SU-DHL-6 (cell line): ENCODE measurements around the gene ADARB2.
"Not testable (repeated sequence)": the region's sequence is repeated elsewhere in the genome, so short reads cannot be mapped to it uniquely, and the experiment has no call there.

Experiments
- H2AFZ ChIP-seq: fragments of 200-600 bp; sonication (generic); 2 replicates; pipeline ENCODE4 v1.6.1; 2014; ENCODE audit warnings: low read depth, mild to moderate bottlenecking, moderate library complexity, mixed read lengths, antibody characterized with exemption, low read length; ENCODE audit not compliant: severe bottlenecking
- H3F3A ChIP-seq: fragments of 200-600 bp; shearing (Covaris generic); 2 replicates; pipeline ENCODE4 v1.6.0; 2016; ENCODE audit warnings: antibody characterized with exemption, mild to moderate bottlenecking; ENCODE audit not compliant: insufficient read depth
- H3K27ac ChIP-seq: fragments of 200-600 bp; sonication (generic); 2 replicates; pipeline ENCODE4 v1.5.1; 2016; ENCODE audit warnings: low read depth, mild to moderate bottlenecking, low read length, moderate library complexity, mixed read lengths
- H3K27me3 ChIP-seq: fragments of 200-600 bp; sonication (generic), shearing (Covaris generic); 2 replicates; pipeline ENCODE4 v1.6.0; 2014; ENCODE audit warnings: mild to moderate bottlenecking, low read length
- H3K36me3 ChIP-seq: fragments of 200-600 bp; sonication (generic); 2 replicates; pipeline ENCODE4 v1.6.1; 2014; ENCODE audit warnings: mild to moderate bottlenecking, low read length, mixed read lengths
- H3K4me2 ChIP-seq: fragments of 300-600, 200-600 bp; shearing (Covaris generic), sonication (generic); 2 replicates; pipeline ENCODE4 v1.6.0; 2014; ENCODE audit warnings: low read length, low read depth, mild to moderate bottlenecking; ENCODE audit not compliant: poor library complexity, severe bottlenecking
- H3K4me3 ChIP-seq: fragments of 200-600 bp; sonication (generic); 2 replicates; pipeline ENCODE4 v1.5.1; 2014; ENCODE audit warnings: antibody characterized with exemption, low read length, mild to moderate bottlenecking, mixed read lengths; ENCODE audit not compliant: insufficient read depth, poor library complexity, severe bottlenecking
- H3K79me2 ChIP-seq: fragments of 200-600 bp; sonication (generic); 2 replicates; pipeline ENCODE4 v1.6.1; 2014; ENCODE audit warnings: mild to moderate bottlenecking, low read length, moderate library complexity; ENCODE audit not compliant: insufficient read depth
- H3K9ac ChIP-seq: fragments of 200-600 bp; sonication (generic); 2 replicates; pipeline ENCODE4 v1.7.0; 2014; ENCODE audit warnings: mild to moderate bottlenecking, low read length
- H3K9me2 ChIP-seq: fragments of 200-600 bp; sonication (generic); replicated peaks from 2 replicates; pipeline ENCODE4 v1.6.1; 2014; ENCODE audit warnings: low read length; ENCODE audit not compliant: insufficient read depth
- H3K9me3 ChIP-seq: fragments of 200-600 bp; sonication (generic); 2 replicates; pipeline ENCODE4 v1.6.1; 2014; ENCODE audit warnings: low read length, mixed read lengths; ENCODE audit not compliant: insufficient read depth
- H4K20me1 ChIP-seq: fragments of 200-600 bp; sonication (generic); 2 replicates; pipeline ENCODE4 v1.6.1; 2014; ENCODE audit warnings: low read depth, mild to moderate bottlenecking, antibody characterized with exemption, low read length, moderate library complexity, mixed read lengths
- EZH2phosphoT487 ChIP-seq: fragments of 200-600 bp; sonication (generic), shearing (Covaris generic); conservative IDR thresholded peaks from 2 replicates; pipeline ENCODE4 v1.6.1; 2018; ENCODE audit warnings: mild to moderate bottlenecking, antibody characterized with exemption, low read length, moderate library complexity, mixed read lengths
- TF ChIP-seq, protein P1 (sequence below): fragments of 200-600 bp; sonication (generic); IDR thresholded peaks from one replicate; pipeline ENCODE4 v1.5.1; 2017; ENCODE audit warnings: antibody characterized with exemption, mild to moderate bottlenecking, low read length, moderate library complexity; ENCODE audit not compliant: insufficient read depth, poor library complexity, severe bottlenecking

ADARB2 gene

DNA sequence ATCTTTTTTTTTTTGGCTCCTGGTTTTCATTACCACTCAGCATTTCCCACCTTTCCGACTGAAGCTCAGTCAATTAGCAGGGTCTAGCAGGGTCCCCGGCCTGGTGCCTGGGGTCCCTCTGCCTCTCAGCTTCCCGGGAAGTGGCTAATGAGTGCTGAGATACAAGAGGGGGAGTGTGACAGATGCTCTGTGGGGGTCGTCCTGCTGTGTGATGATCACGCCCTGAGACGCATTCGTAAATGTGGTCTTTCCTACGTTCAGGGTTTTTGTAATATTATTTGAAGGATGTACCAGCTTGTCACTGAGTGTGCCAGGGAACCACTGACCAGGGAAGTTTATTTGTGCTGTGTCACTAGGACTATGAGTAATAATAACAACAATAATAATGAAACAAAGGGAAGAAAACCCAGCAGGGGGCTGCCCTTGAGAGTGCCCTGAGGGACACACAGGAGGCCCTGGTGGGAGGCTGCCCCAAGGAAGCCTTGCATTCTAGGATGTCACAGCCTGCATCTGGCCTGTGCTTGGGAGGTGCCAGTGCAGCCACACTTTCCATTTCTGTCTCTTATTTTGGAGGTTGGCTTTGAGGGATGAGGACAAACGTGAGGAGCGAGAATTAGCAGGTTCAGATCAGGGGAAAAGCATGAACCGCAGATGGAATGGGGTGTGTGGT lies 337.8 kb downstream of the ADARB2 start:
- no peak overlapping the region for H2AFZ ChIP-seq
- H3K9ac ChIP-seq, result no peak overlapping the region
- no peak overlapping the region for H3K4me3 ChIP-seq
- no peaks in the 10 kb centered on the region for H3F3A ChIP-seq
- H3K4me2 ChIP-seq, result no peak overlapping the region
- no peaks in the 10 kb centered on the region for H4K20me1 ChIP-seq
- no peaks in the 10 kb centered on the region for H3K27me3 ChIP-seq
- TF ChIP-seq EZH2phosphoT487, result no peak
- TF ChIP-seq, protein P1, sequence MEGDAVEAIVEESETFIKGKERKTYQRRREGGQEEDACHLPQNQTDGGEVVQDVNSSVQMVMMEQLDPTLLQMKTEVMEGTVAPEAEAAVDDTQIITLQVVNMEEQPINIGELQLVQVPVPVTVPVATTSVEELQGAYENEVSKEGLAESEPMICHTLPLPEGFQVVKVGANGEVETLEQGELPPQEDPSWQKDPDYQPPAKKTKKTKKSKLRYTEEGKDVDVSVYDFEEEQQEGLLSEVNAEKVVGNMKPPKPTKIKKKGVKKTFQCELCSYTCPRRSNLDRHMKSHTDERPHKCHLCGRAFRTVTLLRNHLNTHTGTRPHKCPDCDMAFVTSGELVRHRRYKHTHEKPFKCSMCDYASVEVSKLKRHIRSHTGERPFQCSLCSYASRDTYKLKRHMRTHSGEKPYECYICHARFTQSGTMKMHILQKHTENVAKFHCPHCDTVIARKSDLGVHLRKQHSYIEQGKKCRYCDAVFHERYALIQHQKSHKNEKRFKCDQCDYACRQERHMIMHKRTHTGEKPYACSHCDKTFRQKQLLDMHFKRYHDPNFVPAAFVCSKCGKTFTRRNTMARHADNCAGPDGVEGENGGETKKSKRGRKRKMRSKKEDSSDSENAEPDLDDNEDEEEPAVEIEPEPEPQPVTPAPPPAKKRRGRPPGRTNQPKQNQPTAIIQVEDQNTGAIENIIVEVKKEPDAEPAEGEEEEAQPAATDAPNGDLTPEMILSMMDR, result no peak
- no peaks in the 10 kb centered on the region for H3K36me3 ChIP-seq
- H3K27ac ChIP-seq, result no peak overlapping the region
- H3K9me2 ChIP-seq, result no peaks in the 10 kb centered on the region
- no peaks in the 10 kb centered on the region for H3K9me3 ChIP-seq
- no peaks in the 10 kb centered on the region for H3K79me2 ChIP-seq

DNA sequence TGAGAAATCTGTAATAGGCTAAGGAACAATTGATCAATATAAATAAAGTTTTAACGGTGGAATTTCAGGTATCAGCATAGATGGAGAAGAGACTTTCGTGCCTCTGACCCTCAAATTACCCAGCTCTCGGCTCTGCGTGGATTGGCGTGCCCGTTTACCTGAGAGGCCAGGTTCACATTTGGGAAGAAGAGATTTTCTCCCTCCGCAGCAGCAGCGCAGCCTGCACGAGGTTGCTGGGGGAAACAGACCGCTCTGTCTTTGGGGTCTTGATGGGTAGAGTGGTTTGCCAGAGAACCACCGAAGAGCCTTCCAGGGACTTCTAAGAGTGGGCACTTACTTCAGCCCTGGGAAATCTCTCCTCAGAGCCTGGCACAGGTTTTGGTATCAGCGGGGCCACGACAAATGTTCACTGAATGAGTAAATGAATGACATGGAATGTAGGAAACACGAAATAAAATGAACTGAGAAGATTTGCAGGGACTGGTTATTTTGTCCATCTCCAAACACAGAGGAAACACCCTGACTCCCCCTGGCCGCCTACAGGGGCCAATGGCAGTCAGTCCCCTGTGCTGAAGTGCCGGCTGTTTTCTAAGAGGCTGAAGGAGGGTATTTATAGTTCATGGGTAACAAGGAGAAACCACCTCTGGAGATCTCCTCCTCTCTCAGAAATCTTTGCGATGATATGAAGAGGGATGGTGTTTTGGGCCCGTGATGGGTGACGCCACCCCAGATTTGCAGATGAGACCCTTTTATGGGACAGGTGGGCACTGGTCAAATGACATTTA lies 338.5 kb downstream of the ADARB2 start:
- TF ChIP-seq, protein P1, result no peak
- no peak for TF ChIP-seq EZH2phosphoT487
- H2AFZ ChIP-seq, result no peak overlapping the region
- no peak overlapping the region for H3K9ac ChIP-seq
- no peaks in the 10 kb centered on the region for H3K79me2 ChIP-seq
- H3K36me3 ChIP-seq, result no peaks in the 10 kb centered on the region
- H3K27me3 ChIP-seq, result no peaks in the 10 kb centered on the region
- H3K9me2 ChIP-seq, result no peaks in the 10 kb centered on the region
- no peak overlapping the region for H3K27ac ChIP-seq
- H3F3A ChIP-seq, result no peaks in the 10 kb centered on the region
- H3K9me3 ChIP-seq, result no peaks in the 10 kb centered on the region
- H4K20me1 ChIP-seq, result no peaks in the 10 kb centered on the region
- H3K4me2 ChIP-seq, result no peak overlapping the region
- H3K4me3 ChIP-seq, result no peak overlapping the region

DNA sequence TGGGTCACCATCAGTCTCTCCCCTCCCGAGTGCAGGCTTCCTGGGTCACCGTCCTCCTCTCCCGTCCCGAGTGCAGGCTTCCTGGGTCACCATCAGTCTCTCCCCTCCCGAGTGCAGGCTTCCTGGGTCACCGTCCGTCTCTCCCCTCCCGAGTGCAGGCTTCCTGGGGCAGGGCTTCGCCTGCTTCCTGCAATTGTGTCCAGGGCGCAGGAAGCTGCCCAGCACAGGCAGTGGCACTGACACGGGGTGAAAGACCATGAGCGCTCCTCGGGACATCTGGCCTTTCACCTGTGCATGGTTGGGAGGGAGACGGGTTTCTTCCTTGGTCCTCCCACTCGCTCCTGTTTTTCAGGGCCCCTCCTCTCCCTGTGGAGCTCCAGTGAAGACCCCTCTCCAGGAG lies 339.2 kb downstream of the ADARB2 start:
- H3K27me3 ChIP-seq, H3F3A ChIP-seq, H4K20me1 ChIP-seq, H3K9me3 ChIP-seq, H3K36me3 ChIP-seq, H3K9ac ChIP-seq, H3K79me2 ChIP-seq, H3K27ac ChIP-seq, H3K4me2 ChIP-seq, H3K9me2 ChIP-seq, H2AFZ ChIP-seq, H3K4me3 ChIP-seq: not testable (repeated sequence)

DNA sequence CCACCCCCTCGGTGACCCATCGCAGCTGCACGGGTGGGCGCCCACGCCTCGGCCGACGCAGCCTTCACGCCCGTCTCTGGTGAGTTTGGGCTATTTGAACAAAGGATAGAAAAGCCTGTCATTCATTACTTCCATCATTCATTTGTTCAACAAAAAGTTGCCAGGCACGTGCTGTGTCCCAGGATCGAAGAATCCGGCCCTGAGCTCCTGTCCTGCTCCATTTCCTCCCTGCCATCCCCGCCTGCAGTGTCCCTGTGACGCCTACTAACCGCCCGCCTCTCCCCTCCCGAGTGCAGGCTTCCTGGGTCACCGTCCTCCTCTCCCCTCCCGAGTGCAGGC lies 341.1 kb downstream of the ADARB2 start:
- Histone ChIP-seq H3K9me2 (no peaks in the 10 kb centered on the region), H3K9ac (no peak overlapping the region), H3K9me3 (no peaks in the 10 kb centered on the region), H4K20me1 (no peaks in the 10 kb centered on the region), H3F3A (no peaks in the 10 kb centered on the region), H3K79me2 (no peaks in the 10 kb centered on the region), H3K36me3 (no peaks in the 10 kb centered on the region), H3K4me2 (no peak overlapping the region), H3K4me3 (no peak overlapping the region), H3K27me3 (no peaks in the 10 kb centered on the region), H3K27ac (no peak overlapping the region), H2AFZ (no peak overlapping the region)
- no peak for TF ChIP-seq EZH2phosphoT487
- TF ChIP-seq, protein P1, result no peak
